ENCODE data around the gene CDC42EP2. TPM values are rescaled to one million over a fixed set of nuclear protein-coding genes. Genes with fewer than 3 reads are reported as not detected.

CDC42EP2 gene
- 9.0 TPM for total RNA-seq

GRCh38 chr11:65314501-65315203, at the start of gene CDC42EP2:
TSS of gene CDC42EP2 (plus strand) at chr11:65314866. CDS start at chr11:65320899, 6,033 bp downstream.
- DNase-seq, result peak; percentile 84

- DNase-seq, result no peak
Measured at GRCh38 chr11:65266210-65266609, 48.5 kb upstream of the CDC42EP2 start.

DNA sequence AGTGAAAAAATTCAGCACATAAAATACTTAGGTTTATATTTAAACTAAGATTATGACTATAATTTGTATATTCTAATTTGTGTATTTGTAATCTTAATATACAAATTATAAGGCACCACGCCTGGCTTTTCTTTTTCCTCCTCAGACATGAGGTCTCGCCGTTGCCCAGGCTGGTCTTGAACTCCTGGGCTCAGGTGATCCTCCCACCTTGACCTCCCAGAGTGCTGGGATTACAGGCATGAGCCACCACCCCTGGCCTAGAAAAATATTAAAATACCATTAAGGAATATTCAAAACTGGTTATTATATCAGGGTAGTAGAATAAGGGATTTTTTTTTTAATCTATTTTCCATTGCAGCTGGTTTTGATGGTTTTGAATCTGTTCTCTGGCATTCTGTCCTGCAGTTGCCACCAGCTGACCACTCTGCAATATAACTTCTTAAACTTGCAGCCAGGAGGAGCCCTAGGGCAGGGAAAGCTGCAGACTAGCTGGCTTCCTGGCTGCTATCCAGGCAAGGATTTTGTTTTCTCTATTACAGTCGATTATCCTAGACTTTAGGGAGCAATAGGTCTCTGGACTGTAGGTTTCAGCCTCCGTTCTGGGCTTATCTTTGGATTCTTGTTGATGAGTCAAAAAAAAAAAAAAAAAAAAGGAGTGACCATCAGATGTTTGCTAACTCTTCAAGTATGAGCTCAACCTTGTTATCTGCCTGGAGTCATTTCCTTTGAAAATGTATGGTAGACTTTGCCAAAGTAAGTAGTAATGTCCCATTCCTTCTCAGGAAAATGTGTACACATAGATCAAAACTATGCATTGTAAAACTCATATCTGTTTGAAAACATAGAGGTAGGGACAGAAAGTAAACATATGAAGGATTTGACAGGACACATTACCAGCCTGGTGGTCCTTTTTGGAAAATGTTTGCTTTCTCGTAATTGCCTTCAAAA, 39.7 kb upstream of the CDC42EP2 start:
- peak; percentile 28 for DNase-seq

DNA sequence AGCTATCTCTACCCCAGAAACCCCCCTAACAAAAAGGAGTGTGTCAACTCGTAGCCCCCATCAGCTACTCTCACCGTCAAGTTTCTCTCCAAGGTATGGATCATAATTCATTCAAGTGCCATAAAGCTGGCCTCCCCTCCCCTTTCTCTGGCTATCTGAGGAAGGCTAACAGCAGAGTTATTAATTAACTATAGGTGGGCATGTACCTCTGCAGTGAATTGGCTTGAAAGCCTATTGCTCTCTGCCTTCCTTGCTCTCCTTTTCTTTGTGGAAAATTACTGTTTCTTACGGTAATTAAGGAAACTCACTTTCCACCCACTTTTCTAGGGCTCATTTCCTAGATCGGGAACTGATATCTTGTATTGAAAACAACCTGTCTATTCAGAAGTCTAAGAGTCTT, 38.8 kb upstream of the CDC42EP2 start:
- DNase-seq, result no peak

- DNase-seq, result no peak
Measured at GRCh38 chr11:65277631-65278277, 36.9 kb upstream of the CDC42EP2 start.

- DNase-seq, result no peak
Measured at GRCh38 chr11:65278356-65278755, 36.3 kb upstream of the CDC42EP2 start.

DNA sequence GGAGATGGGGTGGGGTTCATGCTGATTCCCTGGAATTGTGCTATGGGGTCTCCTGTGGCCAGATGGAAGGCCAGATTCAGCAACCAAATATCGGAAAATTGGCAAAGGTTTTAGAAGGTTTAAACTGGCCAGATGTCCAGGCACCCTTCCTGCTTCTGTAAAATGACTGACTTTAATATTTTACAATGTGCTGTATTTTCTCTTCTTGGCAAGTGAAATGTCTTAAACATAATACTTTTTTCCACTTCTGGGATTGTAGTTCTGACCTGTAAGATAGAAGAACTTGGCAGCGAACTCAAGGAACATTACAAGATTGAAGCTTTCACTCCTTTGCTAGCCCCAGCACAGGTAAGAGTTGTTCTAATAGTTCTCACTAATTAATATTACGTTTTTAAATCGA, 35.4 kb upstream of the CDC42EP2 start:
- no peak for DNase-seq

GRCh38 chr11:65279741-65280440, 34.8 kb upstream of the CDC42EP2 start:
- no peak for DNase-seq

- DNase-seq, result no peak
Measured at GRCh38 chr11:65280646-65281045, 34.0 kb upstream of the CDC42EP2 start.

GRCh38 chr11:65286686-65287085, 28.0 kb upstream of the CDC42EP2 start:
- DNase-seq, result no peak

- no peak for DNase-seq
Measured at GRCh38 chr11:65287601-65288000, 27.1 kb upstream of the CDC42EP2 start.

GRCh38 chr11:65288706-65289536, 25.7 kb upstream of the CDC42EP2 start:
- DNase-seq, result no peak

DNA sequence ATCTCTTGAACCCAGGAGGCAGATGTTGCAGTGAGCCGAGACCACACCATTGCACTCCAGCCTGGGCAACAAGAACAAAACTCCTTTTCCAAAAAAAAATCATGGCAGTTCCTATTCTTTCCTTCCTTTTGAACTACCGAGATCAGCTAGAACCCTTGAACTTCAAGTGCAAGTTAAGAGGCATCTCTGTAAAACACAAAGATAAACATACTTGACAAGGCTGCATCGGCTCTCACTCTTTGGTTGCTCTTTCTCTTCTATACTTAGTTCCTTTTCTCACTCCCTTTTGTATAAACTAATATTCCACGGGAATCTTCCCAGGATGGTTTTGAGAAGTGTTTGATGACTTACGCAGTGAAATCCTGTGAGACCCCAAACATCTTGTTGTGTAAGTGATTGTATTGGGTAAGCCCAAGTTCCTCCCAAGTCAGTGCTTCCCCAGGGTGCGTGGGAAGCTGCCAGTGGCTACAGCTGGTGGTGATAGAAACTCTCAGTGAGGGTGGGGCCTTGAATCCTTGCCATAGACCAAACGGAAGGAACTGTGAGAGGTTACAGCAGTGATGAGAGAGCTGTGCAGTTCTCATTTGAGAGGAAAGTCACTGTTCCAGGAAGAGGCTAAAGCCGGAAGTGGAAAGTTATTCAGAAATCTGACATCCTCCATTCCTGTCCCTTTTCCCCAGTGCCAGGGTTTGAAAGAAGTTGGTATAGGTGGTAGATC, 24.1 kb upstream of the CDC42EP2 start:
- peak; percentile 74 for DNase-seq

GRCh38 chr11:65291613-65292012, 23.1 kb upstream of the CDC42EP2 start:
- DNase-seq, result peak; percentile 68

DNA sequence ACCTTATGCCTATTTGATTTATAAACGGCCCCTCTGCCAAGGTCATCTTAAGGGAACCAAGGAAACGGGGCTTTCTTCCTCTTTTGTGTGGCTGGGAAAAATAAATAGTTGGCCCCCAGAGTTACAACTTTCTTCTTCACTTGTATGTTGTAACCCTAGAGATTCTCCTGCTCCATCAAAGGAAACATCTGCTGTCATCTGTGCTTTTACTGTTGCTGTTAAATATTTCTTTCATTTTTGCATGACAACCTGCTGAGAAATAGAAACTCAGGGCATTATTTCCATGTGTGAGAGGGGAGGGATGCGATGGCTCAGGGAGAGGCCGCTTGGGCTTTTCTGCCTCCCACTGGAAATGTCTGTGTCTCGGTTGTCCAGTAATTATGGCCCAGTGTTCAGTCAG, 21.8 kb upstream of the CDC42EP2 start:
- no peak for DNase-seq

DNA sequence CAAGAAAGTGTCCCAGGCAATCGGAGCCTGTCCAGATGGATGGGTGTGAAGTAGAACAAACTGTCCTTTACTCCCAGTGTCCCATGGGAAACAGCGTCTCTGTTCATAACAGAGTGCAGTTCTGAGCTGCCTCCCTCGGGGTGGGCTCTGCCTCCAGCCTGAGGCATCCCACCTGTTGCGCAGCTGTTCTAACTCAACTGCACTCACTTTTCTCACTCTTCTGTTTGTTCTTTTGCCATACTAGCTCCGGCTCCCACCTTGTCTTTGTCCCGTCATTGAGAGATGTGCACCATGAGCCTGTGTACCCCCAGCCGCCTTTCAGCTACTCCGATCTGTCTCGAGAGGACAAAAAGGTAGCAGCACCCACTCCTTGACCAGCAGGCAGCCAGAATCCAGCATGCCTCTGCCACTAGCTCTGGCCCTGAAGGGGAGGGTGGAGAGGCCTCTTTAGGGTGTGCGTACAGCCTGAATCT, 20.7 kb upstream of the CDC42EP2 start:
- no peak for DNase-seq

- no peak for DNase-seq
Measured at GRCh38 chr11:65295001-65295400, 19.7 kb upstream of the CDC42EP2 start.

- no peak for DNase-seq
Measured at GRCh38 chr11:65295571-65296341, 18.9 kb upstream of the CDC42EP2 start.

DNA sequence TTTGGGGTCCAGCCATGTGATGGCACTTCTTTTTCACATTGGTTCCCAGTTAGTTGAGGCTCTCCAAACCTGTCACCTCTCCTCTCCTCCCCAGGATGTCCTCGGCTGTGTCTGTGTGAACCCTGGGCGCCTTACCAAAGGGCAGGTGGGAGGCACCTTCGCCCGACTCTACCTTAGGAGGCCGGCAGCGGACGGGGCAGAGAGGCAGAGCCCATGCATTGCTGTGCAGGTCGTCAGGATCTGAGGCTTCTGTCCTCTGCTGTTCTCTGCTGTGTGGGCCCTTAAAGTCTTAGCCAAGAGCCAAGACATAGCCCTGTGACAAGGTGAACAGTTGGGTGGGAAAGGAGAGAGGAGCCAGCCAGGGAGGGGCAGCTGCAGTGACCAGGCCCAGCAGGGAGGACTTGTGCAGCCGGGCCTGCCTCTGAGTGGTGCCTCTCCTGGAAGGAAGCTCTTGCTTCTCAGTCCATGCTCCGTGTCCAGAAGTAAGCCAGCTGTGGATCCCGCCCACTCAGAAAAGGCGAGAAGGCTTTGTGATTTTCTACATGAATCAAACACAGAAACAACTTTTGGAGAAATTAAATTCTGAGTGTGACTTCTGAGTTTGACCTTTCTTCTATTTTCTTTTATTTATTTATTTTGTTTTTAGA, 17.5 kb upstream of the CDC42EP2 start:
- no peak for DNase-seq
